ENCODE measurements around the gene AGPS. TPM values are rescaled to one million over a fixed set of nuclear protein-coding genes. Genes with fewer than 3 reads are reported as not detected.
A peak's percentile ranks its signal among the peaks of the same experiment; 100 is the strongest.
"Not testable (repeated sequence)": the region's sequence is repeated elsewhere in the genome, so short reads cannot be mapped to it uniquely, and the experiment has no call there.

The AGPS gene
- total and polyA plus RNA-seq, 2 donors = 9.6 to 34.7 TPM

- Histone ChIP-seq H3K9me3 (ENCODE audit: control insufficient read depth in 2 of 2, insufficient read depth in 1 of 2, low read length in 1 of 2) (no peaks in the 10 kb centered on the region), H3K27ac (ENCODE audit: low read depth in 1 of 2, low read length in 1 of 2) (no peak overlapping the region), H3K27me3 (ENCODE audit: control insufficient read depth in 2 of 2, insufficient read depth in 1 of 2, low read length in 1 of 2) (no peaks in the 10 kb centered on the region), H3K36me3 (ENCODE audit: control insufficient read depth in 2 of 2, insufficient read depth in 2 of 2, low read length in 1 of 2) (peaks cover 3 to 15% of the 10 kb centered on the region in 2 donors), H3K4me3 (ENCODE audit: low read length in 2 of 2) (no peak overlapping the region), H3K4me1 (ENCODE audit: control insufficient read depth in 2 of 2, insufficient read depth in 2 of 2, low read length in 2 of 2) (no peaks in the 10 kb centered on the region)
- 94% methylated on average over 2 of the region's 2 CpGs for WGBS
- no peak for DNase-seq (ENCODE audit: low read depth in 6 of 9, low spot score in 9 of 9)
Observed at GRCh38 chr2:177483531-177483930, 91.0 kb downstream of the AGPS start.

DNA sequence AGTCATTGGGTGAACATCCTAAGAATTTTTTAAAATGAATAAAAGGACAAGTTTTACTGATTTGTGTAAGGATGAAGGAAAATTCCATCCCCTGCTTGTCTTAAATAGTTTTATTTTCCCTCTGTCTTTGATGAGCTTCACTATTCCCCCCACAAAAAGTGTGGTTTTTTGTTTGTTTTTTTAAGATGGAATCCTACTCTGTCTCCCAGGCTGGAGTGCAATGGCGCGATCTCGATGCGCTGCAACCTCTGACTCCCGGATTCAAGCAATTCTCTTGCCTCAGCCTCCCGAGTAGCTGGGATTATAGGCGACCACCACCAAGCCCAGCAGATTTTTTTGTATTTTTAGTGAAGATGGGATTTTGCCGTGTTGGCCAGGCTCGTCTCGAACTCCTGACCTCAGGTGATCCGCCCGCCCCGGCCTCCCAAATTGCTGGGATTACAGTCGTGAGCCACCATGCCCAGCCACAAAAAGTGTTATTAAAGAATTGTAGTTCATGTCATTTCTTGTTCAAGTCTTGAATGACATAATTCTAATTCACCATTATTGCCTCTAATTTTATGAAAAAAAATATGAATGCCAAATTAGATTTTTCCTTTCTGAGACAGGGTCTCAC lies 91.7 kb downstream of the AGPS start:
- no peak for DNase-seq (ENCODE audit: low read depth in 6 of 9, low spot score in 9 of 9)
- Histone ChIP-seq H3K9me3 (ENCODE audit: control insufficient read depth in 2 of 2, insufficient read depth in 1 of 2, low read length in 1 of 2) (no peaks in the 10 kb centered on the region), H3K4me1 (ENCODE audit: control insufficient read depth in 2 of 2, insufficient read depth in 2 of 2, low read length in 2 of 2) (no peaks in the 10 kb centered on the region), H3K27me3 (ENCODE audit: control insufficient read depth in 2 of 2, insufficient read depth in 1 of 2, low read length in 1 of 2) (no peaks in the 10 kb centered on the region), H3K4me3 (ENCODE audit: low read length in 2 of 2) (no peak overlapping the region), H3K36me3 (ENCODE audit: control insufficient read depth in 2 of 2, insufficient read depth in 2 of 2, low read length in 1 of 2) (peaks cover 3 to 9% of the 10 kb centered on the region in 2 donors), H3K27ac (ENCODE audit: low read depth in 1 of 2, low read length in 1 of 2) (no peak overlapping the region)
- 99% methylated on average over 14 of the region's 14 CpGs for WGBS

DNA sequence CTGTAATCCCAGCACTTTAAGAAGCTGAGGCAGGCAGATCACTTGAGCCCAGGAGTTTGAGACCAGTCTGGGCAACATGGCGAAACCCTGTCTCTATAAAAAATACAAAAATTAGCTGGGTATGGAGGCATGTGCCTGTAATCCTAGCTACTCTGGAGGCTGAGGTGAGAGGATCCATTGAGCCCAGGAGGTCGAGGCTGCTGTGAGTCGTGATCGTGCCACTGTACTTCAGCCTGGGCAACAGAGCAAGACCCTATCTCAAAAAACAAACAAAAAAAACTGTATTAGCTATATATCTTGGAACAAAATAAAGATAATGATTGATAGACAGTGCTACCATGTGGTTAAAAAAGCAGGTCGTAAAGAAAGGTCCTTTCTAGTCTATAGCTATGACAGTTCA lies 93.1 kb downstream of the AGPS start:
- H3K27ac ChIP-seq (ENCODE audit: low read depth in 1 of 2, low read length in 1 of 2); H3K27me3 ChIP-seq (ENCODE audit: control insufficient read depth in 2 of 2, insufficient read depth in 1 of 2, low read length in 1 of 2); H3K4me1 ChIP-seq (ENCODE audit: control insufficient read depth in 2 of 2, insufficient read depth in 2 of 2, low read length in 2 of 2); H3K4me3 ChIP-seq (ENCODE audit: low read length in 2 of 2); H3K9me3 ChIP-seq (ENCODE audit: control insufficient read depth in 2 of 2, insufficient read depth in 1 of 2, low read length in 1 of 2); H3K36me3 ChIP-seq (ENCODE audit: control insufficient read depth in 2 of 2, insufficient read depth in 2 of 2, low read length in 1 of 2); DNase-seq (ENCODE audit: low read depth in 6 of 9, low spot score in 9 of 9): not testable (repeated sequence)
- WGBS = 97% methylated on average over 5 of the region's 5 CpGs

DNA sequence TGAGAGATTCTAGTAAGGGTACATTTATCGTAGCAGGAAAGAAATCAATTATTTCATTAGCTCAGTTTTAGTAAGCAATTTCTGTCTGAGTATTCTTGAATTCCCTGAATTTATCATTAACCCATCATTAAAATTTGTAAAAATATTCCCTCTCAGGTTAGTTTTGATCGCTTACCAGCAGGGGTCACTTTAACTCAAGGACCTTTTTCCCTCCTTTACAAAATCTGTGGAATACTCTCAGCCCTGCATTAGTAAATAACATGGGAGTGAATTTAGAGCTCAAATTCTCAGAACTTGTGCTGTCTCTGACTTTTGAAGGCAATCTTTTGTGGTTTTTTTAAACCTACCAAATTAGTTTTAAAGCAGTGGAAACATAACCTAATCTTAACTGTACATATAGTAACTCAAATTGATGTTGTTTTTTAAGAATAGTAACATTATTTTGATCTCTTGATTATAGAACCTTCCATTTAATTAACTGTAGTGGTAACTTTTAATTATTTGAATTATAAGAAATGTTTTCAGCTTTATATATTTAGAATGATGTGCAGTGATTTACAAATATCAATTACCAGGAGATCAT lies 97.2 kb downstream of the AGPS start:
- H3K4me3 ChIP-seq (ENCODE audit: low read length in 2 of 2) = no peak overlapping the region

DNA sequence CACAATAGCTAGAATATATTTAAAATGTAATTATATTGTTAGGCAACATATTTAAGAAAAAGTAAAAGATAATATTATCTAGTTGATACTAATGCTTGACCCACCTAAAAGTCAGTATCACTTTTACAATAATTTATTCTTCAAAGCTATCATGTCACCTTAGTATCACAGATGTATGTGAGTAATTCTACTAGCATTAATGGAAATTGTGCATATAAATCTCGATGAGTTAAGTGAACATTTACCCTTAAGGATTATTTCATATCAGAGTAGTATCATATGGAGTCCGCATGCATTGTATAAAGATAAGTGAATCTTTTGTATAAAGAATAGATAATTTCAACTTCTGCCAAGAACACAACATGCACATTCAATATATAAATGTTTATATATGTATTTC lies 103.4 kb downstream of the AGPS start:
- H3K36me3 ChIP-seq (ENCODE audit: control insufficient read depth in 2 of 2, insufficient read depth in 2 of 2, low read length in 1 of 2) = peaks cover 0 to 13% of the 10 kb centered on the region in 2 donors
- H3K27me3 ChIP-seq (ENCODE audit: control insufficient read depth in 2 of 2, insufficient read depth in 1 of 2, low read length in 1 of 2) = no peaks in the 10 kb centered on the region
- no peak for DNase-seq (ENCODE audit: low read depth in 6 of 9, low spot score in 9 of 9)
- no peak overlapping the region for H3K4me3 ChIP-seq (ENCODE audit: low read length in 2 of 2)
- H3K4me1 ChIP-seq (ENCODE audit: control insufficient read depth in 2 of 2, insufficient read depth in 2 of 2, low read length in 2 of 2) = no peaks in the 10 kb centered on the region
- WGBS = 96% methylated on average over 2 of the region's 2 CpGs
- H3K27ac ChIP-seq (ENCODE audit: low read depth in 1 of 2, low read length in 1 of 2) = no peak overlapping the region
- no peaks in the 10 kb centered on the region for H3K9me3 ChIP-seq (ENCODE audit: control insufficient read depth in 2 of 2, insufficient read depth in 1 of 2, low read length in 1 of 2)

More for the DNA sequence above, 97.2 kb downstream of the AGPS start:
- DNase-seq (ENCODE audit: low read depth in 6 of 9, low spot score in 9 of 9) = peak in 1 of 9 donors; percentile 12
- H3K36me3 ChIP-seq (ENCODE audit: control insufficient read depth in 2 of 2, insufficient read depth in 2 of 2, low read length in 1 of 2) = peaks cover 0 to 15% of the 10 kb centered on the region in 2 donors
- no peaks in the 10 kb centered on the region for H3K27me3 ChIP-seq (ENCODE audit: control insufficient read depth in 2 of 2, insufficient read depth in 1 of 2, low read length in 1 of 2)
- H3K9me3 ChIP-seq (ENCODE audit: control insufficient read depth in 2 of 2, insufficient read depth in 1 of 2, low read length in 1 of 2) = no peaks in the 10 kb centered on the region
- H3K4me1 ChIP-seq (ENCODE audit: control insufficient read depth in 2 of 2, insufficient read depth in 2 of 2, low read length in 2 of 2) = no peaks in the 10 kb centered on the region
- no peak overlapping the region for H3K27ac ChIP-seq (ENCODE audit: low read depth in 1 of 2, low read length in 1 of 2)
- WGBS = 85% methylated on average over 2 of the region's 2 CpGs

- no peak for DNase-seq (ENCODE audit: low read depth in 6 of 9, low spot score in 9 of 9)
- H3K4me3 ChIP-seq (ENCODE audit: low read length in 2 of 2) = no peak overlapping the region
- H3K27ac ChIP-seq (ENCODE audit: low read depth in 1 of 2, low read length in 1 of 2) = no peak overlapping the region
- no peaks in the 10 kb centered on the region for H3K9me3 ChIP-seq (ENCODE audit: control insufficient read depth in 2 of 2, insufficient read depth in 1 of 2, low read length in 1 of 2)
- H3K27me3 ChIP-seq (ENCODE audit: control insufficient read depth in 2 of 2, insufficient read depth in 1 of 2, low read length in 1 of 2) = no peaks in the 10 kb centered on the region
- 95% methylated on average over 2 of the region's 2 CpGs for WGBS
- peaks cover 0 to 13% of the 10 kb centered on the region in 2 donors for H3K36me3 ChIP-seq (ENCODE audit: control insufficient read depth in 2 of 2, insufficient read depth in 2 of 2, low read length in 1 of 2)
- H3K4me1 ChIP-seq (ENCODE audit: control insufficient read depth in 2 of 2, insufficient read depth in 2 of 2, low read length in 2 of 2) = no peaks in the 10 kb centered on the region
Observed at GRCh38 chr2:177496921-177497320, 104.3 kb downstream of the AGPS start.

DNA sequence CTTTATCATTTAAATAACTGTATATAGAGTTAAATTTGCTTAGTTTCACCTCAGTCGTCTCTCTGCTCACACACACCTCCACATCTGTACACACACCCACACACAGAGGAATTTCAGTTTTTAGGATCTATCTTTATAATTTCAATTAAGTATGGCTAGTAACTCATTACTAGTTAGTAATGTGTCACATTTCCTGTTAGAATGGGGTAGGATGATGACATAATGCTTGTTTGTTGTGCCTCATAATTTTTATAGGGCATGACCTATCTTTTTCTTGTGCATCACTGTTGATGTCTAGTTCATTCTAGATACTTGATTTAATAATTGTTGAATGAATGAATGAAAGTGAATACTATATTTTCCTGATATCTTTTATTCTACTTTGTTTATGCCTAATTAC lies 108.6 kb downstream of the AGPS start:
- no peak for DNase-seq (ENCODE audit: low read depth in 6 of 9, low spot score in 9 of 9)
- no peaks in the 10 kb centered on the region for H3K9me3 ChIP-seq (ENCODE audit: control insufficient read depth in 2 of 2, insufficient read depth in 1 of 2, low read length in 1 of 2)
- no peaks in the 10 kb centered on the region for H3K27me3 ChIP-seq (ENCODE audit: control insufficient read depth in 2 of 2, insufficient read depth in 1 of 2, low read length in 1 of 2)
- peaks cover 0 to 4% of the 10 kb centered on the region in 2 donors for H3K36me3 ChIP-seq (ENCODE audit: control insufficient read depth in 2 of 2, insufficient read depth in 2 of 2, low read length in 1 of 2)
- no peaks in the 10 kb centered on the region for H3K4me1 ChIP-seq (ENCODE audit: control insufficient read depth in 2 of 2, insufficient read depth in 2 of 2, low read length in 2 of 2)
- no peak overlapping the region for H3K27ac ChIP-seq (ENCODE audit: low read depth in 1 of 2, low read length in 1 of 2)
- no peak overlapping the region for H3K4me3 ChIP-seq (ENCODE audit: low read length in 2 of 2)
- 91% methylated on average over 1 of the region's 1 CpG for WGBS

GRCh38 chr2:177506505-177506904 lies 113.9 kb downstream of the AGPS start:
- Histone ChIP-seq H3K9me3 (ENCODE audit: control insufficient read depth in 2 of 2, insufficient read depth in 1 of 2, low read length in 1 of 2) (no peaks in the 10 kb centered on the region), H3K27me3 (ENCODE audit: control insufficient read depth in 2 of 2, insufficient read depth in 1 of 2, low read length in 1 of 2) (no peaks in the 10 kb centered on the region), H3K36me3 (ENCODE audit: control insufficient read depth in 2 of 2, insufficient read depth in 2 of 2, low read length in 1 of 2) (peaks cover 3 to 7% of the 10 kb centered on the region in 2 donors), H3K4me1 (ENCODE audit: control insufficient read depth in 2 of 2, insufficient read depth in 2 of 2, low read length in 2 of 2) (no peaks in the 10 kb centered on the region), H3K4me3 (ENCODE audit: low read length in 2 of 2) (no peak overlapping the region), H3K27ac (ENCODE audit: low read depth in 1 of 2, low read length in 1 of 2) (no peak overlapping the region)
- DNase-seq (ENCODE audit: low read depth in 6 of 9, low spot score in 9 of 9) = no peak

DNA sequence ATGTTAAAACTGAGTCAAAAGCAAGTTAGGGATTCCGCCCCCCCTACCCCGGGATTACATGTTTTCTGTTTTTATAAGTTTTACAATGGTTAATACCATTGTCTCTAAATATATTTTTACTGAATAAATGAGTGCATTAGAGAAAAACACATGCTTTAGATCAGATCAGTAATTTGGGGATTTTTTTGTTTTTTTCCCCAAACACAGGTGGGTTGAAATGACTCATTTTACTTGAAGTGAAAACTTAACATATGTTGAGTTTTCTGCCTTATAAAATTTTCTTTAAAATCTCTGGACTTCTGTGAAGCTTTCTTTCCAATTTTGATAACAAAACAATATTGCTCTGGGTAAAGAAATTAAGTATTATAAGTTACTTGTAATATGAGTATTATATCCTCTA lies 114.4 kb downstream of the AGPS start:
- Histone ChIP-seq H3K27ac (ENCODE audit: low read depth in 1 of 2, low read length in 1 of 2) (no peak overlapping the region), H3K4me1 (ENCODE audit: control insufficient read depth in 2 of 2, insufficient read depth in 2 of 2, low read length in 2 of 2) (no peaks in the 10 kb centered on the region), H3K4me3 (ENCODE audit: low read length in 2 of 2) (no peak overlapping the region), H3K36me3 (ENCODE audit: control insufficient read depth in 2 of 2, insufficient read depth in 2 of 2, low read length in 1 of 2) (peaks cover 3 to 7% of the 10 kb centered on the region in 2 donors), H3K27me3 (ENCODE audit: control insufficient read depth in 2 of 2, insufficient read depth in 1 of 2, low read length in 1 of 2) (no peaks in the 10 kb centered on the region), H3K9me3 (ENCODE audit: control insufficient read depth in 2 of 2, insufficient read depth in 1 of 2, low read length in 1 of 2) (no peaks in the 10 kb centered on the region)
- DNase-seq (ENCODE audit: low read depth in 6 of 9, low spot score in 9 of 9) = no peak
- WGBS = 98% methylated on average over 2 of the region's 2 CpGs

All from thymus (tissue), 11 donors.